ENCODE results near the gene TSPAN12. TPM values are rescaled to one million over a fixed set of nuclear protein-coding genes. Genes with fewer than 3 reads are reported as not detected.

TSPAN12 gene
- total and polyA plus RNA-seq, 2 of the 4 experiments (the other 2 are of a cell fraction) = 0.36 to 0.72 TPM

- Histone ChIP-seq H3K9ac (ENCODE audit: low read depth, low read length) (no peak overlapping the region), H3K79me1 (ENCODE audit: low read depth in 1 of 2, low read length in 2 of 2) (no peaks in the 10 kb centered on the region), H3K18ac (ENCODE audit: low read depth, low read length) (no peak overlapping the region; the same call in 1 of the 2 replicates), H3K27me3 (ENCODE audit: control insufficient read depth, insufficient read depth, low read length) (no peaks in the 10 kb centered on the region; the same call in 1 of the 2 replicates), H4K20me1 (ENCODE audit: insufficient read depth, low read length) (no peaks in the 10 kb centered on the region), H3K4me1 (ENCODE audit: control insufficient read depth, insufficient read depth, low read length) (peaks cover 13% of the 10 kb centered on the region), H2AK9ac (replicated peaks; ENCODE audit: low read depth, low read length, poor library complexity) (no peak overlapping the region), H3K56ac (ENCODE audit: extremely low read depth, insufficient read depth, low read length) (no peak overlapping the region), H3K23ac (ENCODE audit: low read depth, low read length) (no peak overlapping the region), H3K4me2 (ENCODE audit: low read depth, low read length) (no peak overlapping the region), H4K5ac (ENCODE audit: low read depth, low read length) (no peak overlapping the region), H4K91ac (ENCODE audit: insufficient read depth, low read depth, low read length) (no peak overlapping the region), H2AFZ (replicated peaks; ENCODE audit: low read length, poor library complexity) (no peak overlapping the region), H2BK20ac (ENCODE audit: low read depth, low read length) (peak overlapping the region; percentile 21; the same call in 1 of the 2 replicates), H3K9me1 (ENCODE audit: insufficient read depth, low read length) (peaks cover 7% of the 10 kb centered on the region), H3K27ac (ENCODE audit: insufficient read depth, low read length) (no peak overlapping the region), H3K14ac (replicated peaks; ENCODE audit: low read depth, low read length) (no peak overlapping the region), H2AK5ac (ENCODE audit: low read depth, low read length) (peak overlapping the region; percentile 64; the same call in 1 of the 2 replicates), H3K4ac (ENCODE audit: low read depth, low read length) (no peak overlapping the region), H2BK15ac (ENCODE audit: low read depth, low read length) (no peak overlapping the region; the same call in 2 of the 3 replicates), H2BK5ac (ENCODE audit: low read depth, low read length, poor library complexity, severe bottlenecking) (no peak overlapping the region), H2BK120ac (ENCODE audit: low read depth, low read length) (peak overlapping the region; percentile 13; the same call in 1 of the 2 replicates), H3K4me3 (ENCODE audit: insufficient read depth, low read depth, low read length) (no peak overlapping the region), H3K36me3 (ENCODE audit: control insufficient read depth, insufficient read depth, low read length) (no peaks in the 10 kb centered on the region; the same call in 1 of the 2 replicates), H3K9me3 (ENCODE audit: control insufficient read depth, insufficient read depth, low read length) (no peaks in the 10 kb centered on the region), H4K8ac (ENCODE audit: low read depth in 2 of 2, low read length in 2 of 2) (no peak overlapping the region)
- dilution Hi-C loops (cut with HindIII; ENCODE audit: low sequenced_read_pairs, unreplicated experiment) = no loop called here
- no peak for TF ChIP-seq MXI1 (IDR thresholded peaks at IDR 0.05; ENCODE audit: borderline replicate concordance, low read depth, low read length)
- TF ChIP-seq FOS (IDR thresholded peaks at IDR 0.05; ENCODE audit: low read depth, low read length) = no peak
- TF ChIP-seq MAFK (IDR thresholded peaks at IDR 0.05; ENCODE audit: low read depth, low read length) = no peak
- TF ChIP-seq CTCF (conservative IDR thresholded peaks at IDR 0.05; ENCODE audit: low read depth, low read length) = no peak
- no peak for TF ChIP-seq RFX5 (IDR thresholded peaks at IDR 0.05; ENCODE audit: low read depth, low read length)
- no peak for TF ChIP-seq BHLHE40 (IDR thresholded peaks at IDR 0.05; ENCODE audit: low read depth, low read length)
- TF ChIP-seq CEBPB (IDR thresholded peaks at IDR 0.05; ENCODE audit: low read depth, low read length) = no peak
- no peak for TF ChIP-seq RAD21 (IDR thresholded peaks at IDR 0.05; ENCODE audit: low read length)
- no peak for TF ChIP-seq RCOR1 (IDR thresholded peaks at IDR 0.05; ENCODE audit: insufficient replicate concordance, low read length)
- TF ChIP-seq POLR2A (IDR thresholded peaks at IDR 0.05; ENCODE audit: low read depth, low read length) = no peak
- TF ChIP-seq NFE2L2 (IDR thresholded peaks at IDR 0.05; ENCODE audit: low read depth, low read length) = no peak
- no peak for TF ChIP-seq USF2 (IDR thresholded peaks at IDR 0.05; ENCODE audit: low read depth, low read length)
- TF ChIP-seq SMC3 (IDR thresholded peaks at IDR 0.05; ENCODE audit: low read depth, low read length) = no peak
- TF ChIP-seq ELK1 (IDR thresholded peaks at IDR 0.05; ENCODE audit: borderline replicate concordance, low read depth, low read length) = no peak
- TF ChIP-seq CHD1 (IDR thresholded peaks at IDR 0.05; ENCODE audit: low read depth, low read length) = no peak
- TF ChIP-seq MAZ (IDR thresholded peaks at IDR 0.05; ENCODE audit: borderline replicate concordance, low read depth, low read length) = no peak
- no CpG with 5 or more reads among the region's 2 CpGs for WGBS, 2 experiments (ENCODE audit: extremely low coverage in 2 of 2, insufficient read length in 1 of 2)
- ATAC-seq (ENCODE audit: low read depth) = no peak
- no peak for DNase-seq
- in situ Hi-C loops (cut with MboI; ENCODE audit: low sequenced_read_pairs) = no loop called here
- BruUV-seq (replicated peaks) = no TSS peak
- intact Hi-C loops (cut with micrococcal nuclease) = no loop called here
- CTCF ChIA-PET = interaction anchor here (1.0 kb wide), 1 partner anchor 261 kb away, joined by 4 read pairs; no protein-coding TSS in a partner anchor
- POLR2A ChIA-PET (ENCODE audit: unreplicated experiment) = no interaction called here
Observed at GRCh38 chr7:120829487-120829886, 28.5 kb downstream of the TSPAN12 start.
